OCI-LY1 (cell line): ENCODE measurements around the gene DYNC1I1.

Source experiments
- H2AFZ ChIP-seq: fragments of 200-600 bp; sonication (generic), shearing (Covaris generic); 2 replicates; pipeline ENCODE4 v1.6.0; 2014; ENCODE audit warnings: antibody characterized with exemption, mild to moderate bottlenecking, low read length
- H3F3A ChIP-seq: fragments of 200-600 bp; sonication (generic), shearing (Covaris generic); 2 replicates; pipeline ENCODE4 v1.6.0; 2014; ENCODE audit warnings: mild to moderate bottlenecking, antibody characterized with exemption, low read length, moderate library complexity; ENCODE audit not compliant: insufficient read depth
- H3K27ac ChIP-seq: fragments of 200-600 bp; sonication (generic); 2 replicates; pipeline ENCODE4 v1.5.1; 2014; ENCODE audit warnings: low read length, mixed run types, mild to moderate bottlenecking, low read depth; ENCODE audit not compliant: poor library complexity, severe bottlenecking
- H3K27me3 ChIP-seq: fragments of 200-600 bp; sonication (generic); 2 replicates; pipeline ENCODE4 v1.6.0; 2014; ENCODE audit warnings: antibody characterized with exemption, mild to moderate bottlenecking, low read length, moderate library complexity; ENCODE audit not compliant: insufficient read depth
- H3K36me3 ChIP-seq: fragments of 200-600 bp; sonication (generic); 2 replicates; pipeline ENCODE4 v1.6.1; 2014; ENCODE audit warnings: mild to moderate bottlenecking, antibody characterized with exemption, low read length, moderate library complexity, mixed read lengths; ENCODE audit not compliant: insufficient read depth
- H3K4me1 ChIP-seq: fragments of 200-600 bp; sonication (generic); 2 replicates; pipeline ENCODE4 v1.5.1; 2014; ENCODE audit warnings: mild to moderate bottlenecking, low read length, moderate library complexity; ENCODE audit not compliant: insufficient read depth, severe bottlenecking
- H3K4me2 ChIP-seq: fragments of 200-600 bp; sonication (generic), shearing (Covaris generic); 2 replicates; pipeline ENCODE4 v1.6.1; 2014; ENCODE audit warnings: low read length
- H3K4me3 ChIP-seq: fragments of 200-600 bp; sonication (generic); 2 replicates; pipeline ENCODE4 v1.5.1; 2014; ENCODE audit warnings: low read length, low read depth, mild to moderate bottlenecking, mixed read lengths; ENCODE audit not compliant: poor library complexity, severe bottlenecking
- H3K79me2 ChIP-seq: fragments of 200-600 bp; shearing (Covaris generic); 2 replicates; pipeline ENCODE4 v1.6.1; 2016; ENCODE audit warnings: mixed run types, low read length, mixed read lengths; ENCODE audit not compliant: insufficient read depth
- H3K9ac ChIP-seq: fragments of 200-600 bp; sonication (generic), shearing (Covaris generic); 2 replicates; pipeline ENCODE4 v1.6.1; 2014; ENCODE audit warnings: mild to moderate bottlenecking, low read length, mixed read lengths
- H3K9me2 ChIP-seq: fragments of 200-600 bp; sonication (generic), shearing (Covaris generic); 2 replicates; pipeline ENCODE4 v1.6.1; 2014; ENCODE audit warnings: low read depth, mild to moderate bottlenecking, low read length, mixed read lengths
- H3K9me3 ChIP-seq: fragments of 200-600 bp; shearing (Covaris generic); 2 replicates; pipeline ENCODE4 v1.6.1; 2014; ENCODE audit warnings: low read length, mixed read lengths
- H4K20me1 ChIP-seq: fragments of 200-600 bp; sonication (generic), shearing (Covaris generic); 2 replicates; pipeline ENCODE4 v1.6.0; 2016; ENCODE audit warnings: mild to moderate bottlenecking, low read length; ENCODE audit not compliant: insufficient read depth
- CTCF ChIP-seq: fragments of 200-600 bp; sonication (generic), shearing (Covaris generic); IDR thresholded peaks from 2 replicates; pipeline ENCODE4 v1.5.1; 2017; ENCODE audit warnings: mild to moderate bottlenecking, antibody characterized with exemption, low read length, moderate library complexity, mixed read lengths
- EZH2 ChIP-seq: fragments of 200-600 bp; sonication (generic), shearing (Covaris generic); IDR thresholded peaks from 2 replicates; pipeline ENCODE4 v1.8.0; 2017; ENCODE audit warnings: borderline replicate concordance, mixed run types, mild to moderate bottlenecking, antibody characterized with exemption, low read length, moderate library complexity, mixed read lengths

DYNC1I1 gene

DNA sequence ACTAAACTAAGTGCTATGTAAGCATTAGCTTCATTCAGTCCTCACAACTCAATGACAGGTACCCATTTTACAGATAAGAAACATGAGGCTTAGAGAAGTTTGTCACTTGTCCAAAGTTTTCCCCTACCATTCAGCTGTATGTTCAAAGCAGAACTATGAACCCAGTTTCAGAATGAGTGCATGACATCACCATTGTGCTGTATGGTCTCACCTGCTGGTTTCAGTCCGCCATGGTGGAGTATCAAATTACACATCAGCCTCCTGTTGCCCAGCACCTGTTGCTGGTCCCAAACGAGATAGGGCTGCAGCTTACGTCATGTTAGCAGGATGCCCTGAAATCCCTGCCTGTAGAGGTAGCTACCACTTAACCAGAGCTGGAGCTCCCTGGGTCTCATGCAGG is 95.0 kb downstream of the DYNC1I1 start:
- H3K27me3 ChIP-seq = no peaks in the 10 kb centered on the region
- TF ChIP-seq CTCF (no peak), EZH2 (no peak)
- H3K79me2 ChIP-seq = no peaks in the 10 kb centered on the region
- H3K9me2 ChIP-seq = no peaks in the 10 kb centered on the region
- no peak overlapping the region for H2AFZ ChIP-seq
- peak overlapping the region; percentile 39; the same call in 1 of the 2 replicates for H3K4me2 ChIP-seq
- no peaks in the 10 kb centered on the region; the same call in 1 of the 2 replicates for H3K36me3 ChIP-seq
- H3K4me3 ChIP-seq = peak overlapping the region; percentile 9
- peak overlapping the region; percentile 51 for H3K9ac ChIP-seq
- no peaks in the 10 kb centered on the region for H4K20me1 ChIP-seq
- H3F3A ChIP-seq = no peaks in the 10 kb centered on the region
- no peaks in the 10 kb centered on the region for H3K9me3 ChIP-seq
- peaks cover 93% of the 10 kb centered on the region for H3K4me1 ChIP-seq
- H3K27ac ChIP-seq = peak overlapping the region; percentile 83

DNA sequence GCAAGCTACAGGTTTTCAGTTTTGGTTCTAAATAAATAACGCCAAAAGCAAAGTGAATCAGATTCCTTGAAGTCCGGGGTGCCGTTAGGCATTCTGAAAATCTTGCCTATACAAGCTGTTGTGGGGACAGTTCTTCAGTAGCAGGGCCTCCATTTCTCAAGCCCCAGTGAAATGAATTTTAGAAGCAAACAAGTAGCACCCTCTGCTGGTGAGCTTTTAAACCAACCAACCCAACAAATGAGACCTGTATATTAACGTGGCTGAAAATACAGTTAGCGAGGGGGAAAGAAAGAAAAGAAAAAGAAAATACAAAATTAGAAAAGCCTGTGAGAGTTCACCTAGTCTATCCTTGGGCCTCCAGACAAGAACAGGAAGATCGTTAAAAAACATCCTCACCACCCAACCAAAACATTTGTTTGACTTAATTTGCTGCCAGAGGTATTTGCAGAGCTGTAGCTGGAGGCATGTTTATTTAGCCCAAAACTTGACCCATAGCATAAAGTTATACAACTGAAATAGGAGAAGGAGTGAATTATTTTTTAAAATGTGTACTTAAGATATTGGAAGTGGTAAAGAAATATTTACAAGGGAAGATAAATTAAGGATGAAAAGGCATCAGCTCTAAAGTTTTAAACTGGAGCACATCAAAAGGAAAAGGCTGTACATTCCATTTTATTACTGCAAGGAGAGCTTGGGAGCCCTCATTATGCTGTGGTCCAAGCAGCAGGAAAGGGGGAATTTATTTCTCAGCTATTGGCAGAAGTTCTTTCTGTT is 98.9 kb downstream of the DYNC1I1 start:
- Histone ChIP-seq H2AFZ (no peak overlapping the region), H3K9me2 (no peaks in the 10 kb centered on the region), H3K4me1 (peaks cover 76% of the 10 kb centered on the region), H3K4me2 (peak overlapping the region; percentile 22; the same call in 1 of the 2 replicates), H3K9ac (peak overlapping the region; percentile 26; the same call in 1 of the 2 replicates), H3K4me3 (no peak overlapping the region), H3K79me2 (no peaks in the 10 kb centered on the region), H4K20me1 (no peaks in the 10 kb centered on the region), H3K27ac (peak overlapping the region; percentile 83), H3K27me3 (no peaks in the 10 kb centered on the region), H3K36me3 (peaks cover 7% of the 10 kb centered on the region; the same call in 1 of the 2 replicates), H3K9me3 (no peaks in the 10 kb centered on the region), H3F3A (no peaks in the 10 kb centered on the region)
- TF ChIP-seq CTCF (peak; percentile 88), EZH2 (no peak)

- Histone ChIP-seq H3K4me1 (peaks cover 70% of the 10 kb centered on the region), H3K4me2 (no peak overlapping the region; the same call in 1 of the 2 replicates), H3K9ac (peak overlapping the region; percentile 26; the same call in 1 of the 2 replicates), H3K27ac (peak overlapping the region; percentile 83), H3K36me3 (peaks cover 7% of the 10 kb centered on the region; the same call in 1 of the 2 replicates), H4K20me1 (no peaks in the 10 kb centered on the region), H2AFZ (no peak overlapping the region), H3F3A (no peaks in the 10 kb centered on the region), H3K79me2 (no peaks in the 10 kb centered on the region), H3K27me3 (no peaks in the 10 kb centered on the region), H3K9me2 (no peaks in the 10 kb centered on the region), H3K4me3 (no peak overlapping the region), H3K9me3 (no peaks in the 10 kb centered on the region)
- TF ChIP-seq EZH2 (no peak), CTCF (no peak)
Observed at GRCh38 chr7:95871896-95872295, 99.5 kb downstream of the DYNC1I1 start.
